Activated CD4-positive, CD25-positive, alpha-beta regulatory T cell (primary cell): ENCODE measurements around the gene NR2C2AP.
"Not testable (repeated sequence)": the region's sequence is repeated elsewhere in the genome, so short reads cannot be mapped to it uniquely, and the experiment has no call there.

Experiments used
- DNase-seq, 4 experiments: peaks; one replicate each; lab custom pipeline; 2025; lab: John Stamatoyannopoulos, UW

Gene NR2C2AP

GRCh38 chr19:19185853-19186740 is 17.1 kb downstream of the NR2C2AP start:
- peak; percentile 11 to 41 (median 21) for DNase-seq

- DNase-seq: no peak
Observed at GRCh38 chr19:19181488-19181998, 21.7 kb downstream of the NR2C2AP start.

- no peak for DNase-seq
Observed at GRCh38 chr19:19179548-19180441, 23.4 kb downstream of the NR2C2AP start.

- DNase-seq: no peak
Observed at GRCh38 chr19:19176950-19177349, 26.3 kb downstream of the NR2C2AP start.

GRCh38 chr19:19173243-19173642 is 30.0 kb downstream of the NR2C2AP start:
- not testable (repeated sequence) for DNase-seq

GRCh38 chr19:19171821-19172532 is 31.2 kb downstream of the NR2C2AP start:
- no peak for DNase-seq

GRCh38 chr19:19170873-19171672 is 32.1 kb downstream of the NR2C2AP start:
- DNase-seq: no peak

- peak; percentile 39 to 58 (median 48) for DNase-seq
Observed at GRCh38 chr19:19170053-19170872, 33.0 kb downstream of the NR2C2AP start, which contains the start of gene MEF2B. Gene MEF2B, minus strand, starts transcription at chr19:19170263. Its CDS starts 19,528 bp downstream, at chr19:19150735.

- DNase-seq: no peak
Observed at GRCh38 chr19:19169236-19170052, 33.8 kb downstream of the NR2C2AP start.

- no peak for DNase-seq
Observed at GRCh38 chr19:19167612-19168011, 35.6 kb downstream of the NR2C2AP start.

- DNase-seq: no peak
Observed at GRCh38 chr19:19165396-19165795, 37.8 kb downstream of the NR2C2AP start.

GRCh38 chr19:19162495-19162894 is 40.7 kb downstream of the NR2C2AP start:
- DNase-seq: no peak

- DNase-seq: no peak
Observed at GRCh38 chr19:19160461-19161035, 42.7 kb downstream of the NR2C2AP start.

GRCh38 chr19:19159534-19159933 is 43.7 kb downstream of the NR2C2AP start:
- no peak for DNase-seq

- DNase-seq: no peak
Observed at GRCh38 chr19:19157808-19158207, 45.4 kb downstream of the NR2C2AP start.

GRCh38 chr19:19155495-19156219 is 47.6 kb downstream of the NR2C2AP start:
- no peak for DNase-seq

- DNase-seq: no peak
Observed at GRCh38 chr19:19154768-19155494, 48.3 kb downstream of the NR2C2AP start.
